ENCODE data around the gene PEBP1.
A peak's percentile ranks its signal among the peaks of the same experiment; 100 is the strongest.

Gene PEBP1

GRCh38 chr12:118136559-118137003, 657 bp downstream of the PEBP1 start:
- DNase-seq = peak in 2 of 5 donors; percentile 6 to 24

DNA sequence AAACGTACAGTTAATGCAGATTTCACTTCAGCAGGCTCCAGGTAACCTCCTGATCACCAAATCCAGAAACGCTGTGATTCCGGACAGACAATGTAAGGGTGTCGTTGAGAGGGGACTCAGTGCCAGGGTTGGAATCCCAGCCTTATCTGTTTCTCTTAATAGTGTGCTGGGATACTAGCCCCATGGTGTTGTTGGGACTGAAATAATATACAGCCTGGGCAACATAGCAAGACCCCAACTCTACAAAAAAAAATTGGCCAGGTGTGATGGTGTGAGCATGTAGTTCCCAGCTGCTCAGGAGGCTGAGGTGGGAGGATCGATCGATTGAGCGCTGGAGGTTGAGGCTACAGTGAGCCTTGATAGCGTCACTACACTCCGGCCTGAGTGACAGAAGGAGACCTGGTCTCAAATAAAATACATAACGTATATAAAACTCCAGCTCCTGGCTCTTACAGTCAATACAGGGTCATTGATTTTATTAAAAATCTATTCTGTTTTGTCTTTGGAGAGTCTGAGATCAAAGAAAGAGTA, 1.3 kb downstream of the PEBP1 start:
- no peak for DNase-seq

GRCh38 chr12:118140825-118141224, 4.9 kb downstream of the PEBP1 start:
- DNase-seq = no peak

DNA sequence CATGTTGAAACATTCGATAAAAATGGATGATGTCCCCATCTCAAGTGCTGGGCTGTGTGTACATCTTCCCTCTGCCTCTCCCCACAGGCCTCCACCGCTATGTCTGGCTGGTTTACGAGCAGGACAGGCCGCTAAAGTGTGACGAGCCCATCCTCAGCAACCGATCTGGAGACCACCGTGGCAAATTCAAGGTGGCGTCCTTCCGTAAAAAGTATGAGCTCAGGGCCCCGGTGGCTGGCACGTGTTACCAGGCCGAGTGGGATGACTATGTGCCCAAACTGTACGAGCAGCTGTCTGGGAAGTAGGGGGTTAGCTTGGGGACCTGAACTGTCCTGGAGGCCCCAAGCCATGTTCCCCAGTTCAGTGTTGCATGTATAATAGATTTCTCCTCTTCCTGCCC, 8.6 kb downstream of the PEBP1 start:
- DNase-seq = no peak

- no peak for DNase-seq
These were observed 9.3 kb downstream of the PEBP1 start for GRCh38 chr12:118145113-118145797.

DNA sequence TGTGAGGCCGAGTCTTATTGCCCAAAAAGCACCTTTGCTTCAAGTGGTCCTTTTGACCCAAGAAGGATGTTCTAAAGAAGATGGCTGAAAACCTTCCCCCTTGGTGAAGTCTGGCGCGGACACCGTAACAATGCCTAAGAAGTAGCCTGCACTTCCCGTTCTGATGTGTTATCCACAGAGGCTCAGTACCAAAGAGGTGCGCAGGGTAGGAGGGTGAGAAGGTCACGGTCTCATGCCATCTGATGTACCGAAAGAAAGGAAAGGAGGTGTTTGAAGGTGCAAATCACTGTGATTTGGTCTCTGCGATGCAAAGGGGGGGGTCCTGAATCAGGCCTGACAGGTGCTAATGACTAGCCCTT, 9.9 kb downstream of the PEBP1 start:
- no peak for DNase-seq

DNA sequence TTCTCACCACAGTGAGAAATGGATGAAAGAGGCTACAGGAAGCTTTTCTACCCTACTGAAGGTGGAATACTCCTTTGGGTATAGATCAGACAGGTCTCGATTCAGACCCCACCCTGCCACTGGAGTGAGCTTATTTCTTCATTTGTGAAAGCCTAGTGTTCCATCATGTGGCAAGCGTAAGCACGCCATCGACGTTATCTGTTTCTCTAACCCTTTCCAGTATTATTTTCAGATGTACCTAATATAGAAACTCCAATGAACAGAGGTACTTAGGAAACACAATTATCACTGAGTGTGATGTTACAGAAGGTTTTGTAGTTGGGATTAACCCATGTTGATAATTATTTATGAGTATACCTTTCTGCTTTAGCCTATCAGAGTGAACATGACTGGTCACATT, 12.4 kb downstream of the PEBP1 start:
- DNase-seq = no peak

GRCh38 chr12:118150625-118151024, 14.7 kb downstream of the PEBP1 start:
- no peak for DNase-seq

- no peak for DNase-seq
These were observed 15.8 kb downstream of the PEBP1 start for GRCh38 chr12:118151755-118152154.

- DNase-seq = no peak
These were observed 24.6 kb downstream of the PEBP1 start for GRCh38 chr12:118160536-118160935.

GRCh38 chr12:118164798-118165486, 29.0 kb downstream of the PEBP1 start:
- no peak for DNase-seq

- peak in 1 of 5 donors; percentile 66 for DNase-seq
These were observed 31.0 kb downstream of the PEBP1 start for GRCh38 chr12:118166946-118167345.

GRCh38 chr12:118175823-118176447, 40.0 kb downstream of the PEBP1 start:
- DNase-seq = no peak

GRCh38 chr12:118183155-118183554, 47.2 kb downstream of the PEBP1 start:
- DNase-seq = no peak

GRCh38 chr12:118183711-118184110, 47.8 kb downstream of the PEBP1 start:
- no peak for DNase-seq

DNA sequence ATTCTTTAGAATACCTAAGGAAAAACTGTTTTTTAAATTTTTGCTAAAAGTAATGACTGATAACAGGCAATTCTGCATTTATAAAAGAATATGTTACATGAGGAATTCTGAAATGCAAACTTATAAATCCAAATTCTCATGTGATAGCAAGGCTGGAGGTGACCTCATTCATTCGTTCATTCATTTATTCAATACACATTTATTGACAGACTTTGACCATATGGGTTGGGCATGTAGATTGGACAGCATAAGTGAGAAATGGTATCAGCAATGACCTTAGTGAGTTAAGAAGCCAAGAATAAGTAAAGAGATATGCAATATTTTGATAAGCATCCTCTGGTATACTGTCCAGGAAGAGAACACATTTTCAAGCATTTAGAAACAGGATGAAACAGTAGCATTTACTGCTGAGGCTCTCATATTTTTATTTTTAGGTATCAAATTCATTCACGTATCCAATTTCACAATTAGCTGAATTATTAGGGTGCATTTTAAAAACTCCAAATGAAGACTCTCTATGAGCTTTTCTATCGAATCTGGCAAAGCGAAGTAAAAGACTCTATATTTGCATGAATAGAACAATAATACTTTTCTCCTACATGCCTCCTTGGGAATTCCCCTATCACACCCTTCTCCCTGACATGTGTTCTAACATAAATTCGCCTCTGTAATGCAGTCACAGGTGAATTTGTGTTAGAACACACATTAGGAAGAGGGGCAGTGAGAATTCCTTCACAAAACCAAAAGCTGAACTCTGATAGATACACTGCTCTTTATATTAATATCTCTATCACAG, 49.9 kb downstream of the PEBP1 start:
- DNase-seq = no peak

- no peak for DNase-seq
These were observed 52.0 kb downstream of the PEBP1 start for GRCh38 chr12:118187751-118188435.

GRCh38 chr12:118188690-118189371, 52.9 kb downstream of the PEBP1 start:
- no peak for DNase-seq

DNA sequence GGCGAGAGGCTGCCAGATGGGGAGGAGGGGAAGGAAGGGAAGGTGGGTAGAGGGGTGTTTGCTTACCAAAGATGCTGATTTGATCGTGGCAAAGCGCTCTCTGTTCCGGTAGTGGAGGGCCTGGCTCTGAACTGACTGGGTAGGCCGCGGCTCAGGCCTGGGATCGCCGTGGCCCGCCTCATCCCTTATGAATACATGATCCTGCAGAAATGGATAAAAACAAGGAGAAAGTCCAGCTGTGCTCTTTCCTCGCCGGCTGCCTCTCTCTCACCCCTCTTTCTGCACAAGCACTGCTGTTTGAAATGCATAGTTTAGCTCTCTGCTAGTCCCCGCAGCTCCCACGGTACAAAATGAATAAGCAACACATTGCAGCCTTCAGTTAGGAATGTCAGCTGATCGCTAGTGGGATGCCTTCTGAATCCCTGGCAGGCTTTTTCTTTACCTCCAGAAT, 53.8 kb downstream of the PEBP1 start:
- no peak for DNase-seq

DNA sequence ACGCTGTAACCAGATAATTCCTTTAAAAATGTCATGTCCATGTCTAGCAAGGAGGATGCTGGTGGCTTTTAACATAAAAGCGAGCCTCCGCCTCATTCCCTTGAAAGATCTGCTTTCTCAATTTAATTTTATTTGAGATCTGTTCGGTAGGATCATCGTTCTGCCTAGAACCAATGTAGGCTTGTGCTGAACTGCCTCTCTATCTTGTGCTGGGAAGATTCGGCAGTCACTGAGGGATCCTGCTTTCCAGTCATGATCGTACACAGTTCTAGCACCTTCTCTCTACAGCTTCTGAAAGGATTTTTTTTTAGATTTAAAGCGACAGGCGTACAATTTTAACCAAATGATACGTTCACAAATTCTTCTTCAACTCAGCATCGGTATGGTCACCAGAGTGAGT, 54.3 kb downstream of the PEBP1 start:
- no peak for DNase-seq

GRCh38 chr12:118193477-118193876, 57.6 kb downstream of the PEBP1 start:
- no peak for DNase-seq

- no peak for DNase-seq
These were observed 58.0 kb downstream of the PEBP1 start for GRCh38 chr12:118193958-118194357.

All from T-helper 1 cell (primary cell).